WTC11 (cell line): ENCODE data around the gene FAM171A1. TPM values are rescaled to one million over a fixed set of nuclear protein-coding genes. Genes with fewer than 3 reads are reported as not detected.

Experiments used
- ATAC-seq: fragments of 200-7000 bp; cut with Tn5 transposase; 2 replicates; pipeline ENCODE4 v1.10.0; 2021; ENCODE audit warnings: mild to moderate bottlenecking, moderate library complexity
- CTCF ChIA-PET: fragments of 300-600 bp; sonication (Branson Sonifier 250); formaldehyde crosslinking; loops from one replicate; lab custom pipeline; 2021; ENCODE audit warnings: antibody characterized with exemption; lab: Charles Lee
- POLR2A ChIA-PET: fragments of 350-600 bp; sonication (Branson Sonifier 250); formaldehyde crosslinking; loops from one replicate; lab custom pipeline; 2021; ENCODE audit warnings: antibody characterized with exemption; lab: Charles Lee
- DNase-seq: peaks from one replicate; pipeline ENCODE4 v3.0.0; 2021; ENCODE audit warnings: low spot score
- H3K27ac Mint-ChIP-seq: 2 replicates; pipeline ENCODE4 v1.8.0; 2021; ENCODE audit warnings: mixed read lengths
- H3K27me3 Mint-ChIP-seq: 2 replicates; pipeline ENCODE4 v1.8.0; 2021; ENCODE audit warnings: low read depth, mild to moderate bottlenecking, moderate library complexity, mixed read lengths
- H3K36me3 Mint-ChIP-seq: 2 replicates; pipeline ENCODE4 v1.8.0; 2021; ENCODE audit warnings: mixed read lengths
- H3K4me1 Mint-ChIP-seq: 2 replicates; pipeline ENCODE4 v1.8.0; 2022; ENCODE audit warnings: mixed read lengths
- H3K4me3 Mint-ChIP-seq: 2 replicates; pipeline ENCODE4 v1.8.0; 2021; ENCODE audit warnings: mild to moderate bottlenecking, moderate library complexity, mixed read lengths
- H3K9me3 Mint-ChIP-seq: 2 replicates; pipeline ENCODE4 v1.8.0; 2021; ENCODE audit warnings: mixed read lengths
- FOXJ3 ChIP-seq: sonication (generic); formaldehyde crosslinking; IDR thresholded peaks from 2 replicates; pipeline ENCODE4 v1.9.0; 2021; ENCODE audit warnings: missing genetic modification reagents, mild to moderate bottlenecking, borderline replicate concordance
- JAZF1 ChIP-seq: fragments of 250-450 bp; sonication (Bioruptor Pico); IDR thresholded peaks from 2 replicates; pipeline ENCODE4 v1.9.0; 2021; ENCODE audit warnings: moderate library complexity, mild to moderate bottlenecking, inconsistent platforms
- MXD4 ChIP-seq: fragments of 250-450 bp; sonication (Bioruptor Pico); IDR thresholded peaks from 2 replicates; pipeline ENCODE4 v1.8.0; 2021; ENCODE audit warnings: mild to moderate bottlenecking, moderate library complexity, borderline replicate concordance
- MYBL2 ChIP-seq: sonication (generic); formaldehyde crosslinking; IDR thresholded peaks from 2 replicates; pipeline ENCODE4 v1.8.1; 2023; ENCODE audit warnings: mild to moderate bottlenecking, moderate library complexity, missing genetic modification reagents
- NR2C2 ChIP-seq: sonication (generic); formaldehyde crosslinking; IDR thresholded peaks from 2 replicates; pipeline ENCODE4 v1.8.0; 2022; ENCODE audit warnings: mild to moderate bottlenecking, missing genetic modification reagents
- OVOL2 ChIP-seq: fragments of 250-450 bp; sonication (Bioruptor Pico); IDR thresholded peaks from 2 replicates; pipeline ENCODE4 v1.9.0; 2021; ENCODE audit warnings: mild to moderate bottlenecking, borderline replicate concordance
- RELA ChIP-seq: sonication (generic); formaldehyde crosslinking; IDR thresholded peaks from 2 replicates; pipeline ENCODE4 v1.8.1; 2022; ENCODE audit warnings: missing genetic modification reagents, mild to moderate bottlenecking, borderline replicate concordance
- SOX15 ChIP-seq: fragments of 250-450 bp; sonication (Bioruptor Pico); IDR thresholded peaks from 2 replicates; pipeline ENCODE4 v1.9.0; 2021; ENCODE audit warnings: mild to moderate bottlenecking
- ZBTB21 ChIP-seq: sonication (generic); formaldehyde crosslinking; IDR thresholded peaks from 2 replicates; pipeline ENCODE4 v1.8.1; 2023; ENCODE audit warnings: mild to moderate bottlenecking, missing genetic modification reagents, borderline replicate concordance
- total RNA-seq: library from RNA; stranded (reverse); gene quantifications from 3 replicates; pipeline ENCODE4 v1.2.3, GENCODE V29; 2021
- TF ChIP-seq, protein P1 (sequence below): sonication (generic); formaldehyde crosslinking; IDR thresholded peaks from 2 replicates; pipeline ENCODE4 v1.8.1; 2022; ENCODE audit warnings: missing genetic modification reagents, borderline replicate concordance
- TF ChIP-seq, protein P2 (sequence below): sonication (generic); formaldehyde crosslinking; IDR thresholded peaks from 2 replicates; pipeline ENCODE4 v1.8.0; 2022; ENCODE audit warnings: missing genetic modification reagents
- TF ChIP-seq, protein P3 (sequence below): sonication (generic); formaldehyde crosslinking; IDR thresholded peaks from 2 replicates; pipeline ENCODE4 v1.8.0; 2023; ENCODE audit warnings: mild to moderate bottlenecking, missing genetic modification reagents
- TF ChIP-seq, protein P4 (sequence below): fragments of 250-450 bp; sonication (Bioruptor Pico); IDR thresholded peaks from 2 replicates; pipeline ENCODE4 v2.1.2; 2022; ENCODE audit warnings: mild to moderate bottlenecking, moderate library complexity
- TF ChIP-seq, protein P5 (sequence below): sonication (generic); formaldehyde crosslinking; conservative IDR thresholded peaks from 2 replicates; pipeline ENCODE4 v1.8.1; 2022; ENCODE audit warnings: mild to moderate bottlenecking, missing genetic modification reagents
- TF ChIP-seq, protein P6 (sequence below): sonication (generic); formaldehyde crosslinking; IDR thresholded peaks from 2 replicates; pipeline ENCODE4 v1.8.1; 2022; ENCODE audit warnings: mild to moderate bottlenecking, moderate library complexity, missing genetic modification reagents
- TF ChIP-seq, protein P7 (sequence below): fragments of 200-600 bp; IDR thresholded peaks from 2 replicates; pipeline ENCODE4 v1.8.0; 2022; ENCODE audit warnings: antibody characterized with exemption
- TF ChIP-seq, protein P8 (sequence below): fragments of 250-450 bp; sonication (Bioruptor Pico); IDR thresholded peaks from 2 replicates; pipeline ENCODE4 v1.9.0; 2021; ENCODE audit warnings: moderate library complexity, mild to moderate bottlenecking, inconsistent platforms, borderline replicate concordance
- TF ChIP-seq, protein P9 (sequence below): sonication (generic); formaldehyde crosslinking; IDR thresholded peaks from 2 replicates; pipeline ENCODE4 v1.8.0; 2022; ENCODE audit warnings: mild to moderate bottlenecking, missing genetic modification reagents
- TF ChIP-seq, protein P10 (sequence below): sonication (generic); formaldehyde crosslinking; IDR thresholded peaks from 2 replicates; pipeline ENCODE4 v1.8.1; 2022; ENCODE audit warnings: low read depth, mild to moderate bottlenecking, moderate library complexity, missing genetic modification reagents, borderline replicate concordance

FAM171A1 gene
- total RNA-seq, 1 experiment from 2014 or later, result 33.9 TPM

DNA sequence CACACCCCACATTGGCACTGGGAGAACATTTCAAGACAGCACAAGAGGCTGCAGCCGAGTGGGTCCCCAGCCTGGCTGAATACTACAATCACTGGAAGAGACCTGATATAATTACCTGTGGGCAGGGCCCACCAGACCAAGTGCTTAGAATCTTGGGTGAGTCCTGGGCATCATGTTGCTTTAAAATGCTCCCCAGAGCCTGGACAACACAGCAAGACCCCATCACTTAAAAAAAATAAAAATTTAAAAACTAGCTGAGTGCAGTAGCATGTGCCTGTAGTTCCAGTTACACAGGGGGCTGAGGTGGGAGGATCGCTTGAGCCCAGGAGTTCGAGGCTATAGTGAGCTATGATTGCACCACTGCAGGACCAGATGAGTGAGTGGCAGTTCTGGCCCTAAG, 28.1 kb downstream of the FAM171A1 start:
- Mint-ChIP-seq H3K4me1 (peaks cover 18% of the 10 kb centered on the region), H3K27ac (no peak overlapping the region), H3K4me3 (no peak overlapping the region), H3K9me3 (no peaks in the 10 kb centered on the region), H3K36me3 (no peaks in the 10 kb centered on the region), H3K27me3 (no peaks in the 10 kb centered on the region)
- TF ChIP-seq, protein P1, sequence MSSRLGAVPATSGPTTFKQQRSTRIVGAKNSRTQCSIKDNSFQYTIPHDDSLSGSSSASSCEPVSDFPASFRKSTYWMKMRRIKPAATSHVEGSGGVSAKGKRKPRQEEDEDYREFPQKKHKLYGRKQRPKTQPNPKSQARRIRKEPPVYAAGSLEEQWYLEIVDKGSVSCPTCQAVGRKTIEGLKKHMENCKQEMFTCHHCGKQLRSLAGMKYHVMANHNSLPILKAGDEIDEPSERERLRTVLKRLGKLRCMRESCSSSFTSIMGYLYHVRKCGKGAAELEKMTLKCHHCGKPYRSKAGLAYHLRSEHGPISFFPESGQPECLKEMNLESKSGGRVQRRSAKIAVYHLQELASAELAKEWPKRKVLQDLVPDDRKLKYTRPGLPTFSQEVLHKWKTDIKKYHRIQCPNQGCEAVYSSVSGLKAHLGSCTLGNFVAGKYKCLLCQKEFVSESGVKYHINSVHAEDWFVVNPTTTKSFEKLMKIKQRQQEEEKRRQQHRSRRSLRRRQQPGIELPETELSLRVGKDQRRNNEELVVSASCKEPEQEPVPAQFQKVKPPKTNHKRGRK, result no peak
- TF ChIP-seq, protein P2, sequence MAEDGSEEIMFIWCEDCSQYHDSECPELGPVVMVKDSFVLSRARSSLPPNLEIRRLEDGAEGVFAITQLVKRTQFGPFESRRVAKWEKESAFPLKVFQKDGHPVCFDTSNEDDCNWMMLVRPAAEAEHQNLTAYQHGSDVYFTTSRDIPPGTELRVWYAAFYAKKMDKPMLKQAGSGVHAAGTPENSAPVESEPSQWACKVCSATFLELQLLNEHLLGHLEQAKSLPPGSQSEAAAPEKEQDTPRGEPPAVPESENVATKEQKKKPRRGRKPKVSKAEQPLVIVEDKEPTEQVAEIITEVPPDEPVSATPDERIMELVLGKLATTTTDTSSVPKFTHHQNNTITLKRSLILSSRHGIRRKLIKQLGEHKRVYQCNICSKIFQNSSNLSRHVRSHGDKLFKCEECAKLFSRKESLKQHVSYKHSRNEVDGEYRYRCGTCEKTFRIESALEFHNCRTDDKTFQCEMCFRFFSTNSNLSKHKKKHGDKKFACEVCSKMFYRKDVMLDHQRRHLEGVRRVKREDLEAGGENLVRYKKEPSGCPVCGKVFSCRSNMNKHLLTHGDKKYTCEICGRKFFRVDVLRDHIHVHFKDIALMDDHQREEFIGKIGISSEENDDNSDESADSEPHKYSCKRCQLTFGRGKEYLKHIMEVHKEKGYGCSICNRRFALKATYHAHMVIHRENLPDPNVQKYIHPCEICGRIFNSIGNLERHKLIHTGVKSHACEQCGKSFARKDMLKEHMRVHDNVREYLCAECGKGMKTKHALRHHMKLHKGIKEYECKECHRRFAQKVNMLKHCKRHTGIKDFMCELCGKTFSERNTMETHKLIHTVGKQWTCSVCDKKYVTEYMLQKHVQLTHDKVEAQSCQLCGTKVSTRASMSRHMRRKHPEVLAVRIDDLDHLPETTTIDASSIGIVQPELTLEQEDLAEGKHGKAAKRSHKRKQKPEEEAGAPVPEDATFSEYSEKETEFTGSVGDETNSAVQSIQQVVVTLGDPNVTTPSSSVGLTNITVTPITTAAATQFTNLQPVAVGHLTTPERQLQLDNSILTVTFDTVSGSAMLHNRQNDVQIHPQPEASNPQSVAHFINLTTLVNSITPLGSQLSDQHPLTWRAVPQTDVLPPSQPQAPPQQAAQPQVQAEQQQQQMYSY, result no peak
- TF ChIP-seq, protein P3, sequence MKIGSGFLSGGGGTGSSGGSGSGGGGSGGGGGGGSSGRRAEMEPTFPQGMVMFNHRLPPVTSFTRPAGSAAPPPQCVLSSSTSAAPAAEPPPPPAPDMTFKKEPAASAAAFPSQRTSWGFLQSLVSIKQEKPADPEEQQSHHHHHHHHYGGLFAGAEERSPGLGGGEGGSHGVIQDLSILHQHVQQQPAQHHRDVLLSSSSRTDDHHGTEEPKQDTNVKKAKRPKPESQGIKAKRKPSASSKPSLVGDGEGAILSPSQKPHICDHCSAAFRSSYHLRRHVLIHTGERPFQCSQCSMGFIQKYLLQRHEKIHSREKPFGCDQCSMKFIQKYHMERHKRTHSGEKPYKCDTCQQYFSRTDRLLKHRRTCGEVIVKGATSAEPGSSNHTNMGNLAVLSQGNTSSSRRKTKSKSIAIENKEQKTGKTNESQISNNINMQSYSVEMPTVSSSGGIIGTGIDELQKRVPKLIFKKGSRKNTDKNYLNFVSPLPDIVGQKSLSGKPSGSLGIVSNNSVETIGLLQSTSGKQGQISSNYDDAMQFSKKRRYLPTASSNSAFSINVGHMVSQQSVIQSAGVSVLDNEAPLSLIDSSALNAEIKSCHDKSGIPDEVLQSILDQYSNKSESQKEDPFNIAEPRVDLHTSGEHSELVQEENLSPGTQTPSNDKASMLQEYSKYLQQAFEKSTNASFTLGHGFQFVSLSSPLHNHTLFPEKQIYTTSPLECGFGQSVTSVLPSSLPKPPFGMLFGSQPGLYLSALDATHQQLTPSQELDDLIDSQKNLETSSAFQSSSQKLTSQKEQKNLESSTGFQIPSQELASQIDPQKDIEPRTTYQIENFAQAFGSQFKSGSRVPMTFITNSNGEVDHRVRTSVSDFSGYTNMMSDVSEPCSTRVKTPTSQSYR (CRISPR knock-in tag), result no peak
- TF ChIP-seq RELA (CRISPR knock-in tag) (no peak), MXD4 (CRISPR knock-in tag) (no peak), OVOL2 (CRISPR knock-in tag) (no peak), JAZF1 (CRISPR knock-in tag) (no peak), FOXJ3 (CRISPR knock-in tag) (no peak), NR2C2 (CRISPR knock-in tag) (no peak), ZBTB21 (no peak), MYBL2 (CRISPR knock-in tag) (no peak), SOX15 (CRISPR knock-in tag) (no peak)
- TF ChIP-seq, protein P4, sequence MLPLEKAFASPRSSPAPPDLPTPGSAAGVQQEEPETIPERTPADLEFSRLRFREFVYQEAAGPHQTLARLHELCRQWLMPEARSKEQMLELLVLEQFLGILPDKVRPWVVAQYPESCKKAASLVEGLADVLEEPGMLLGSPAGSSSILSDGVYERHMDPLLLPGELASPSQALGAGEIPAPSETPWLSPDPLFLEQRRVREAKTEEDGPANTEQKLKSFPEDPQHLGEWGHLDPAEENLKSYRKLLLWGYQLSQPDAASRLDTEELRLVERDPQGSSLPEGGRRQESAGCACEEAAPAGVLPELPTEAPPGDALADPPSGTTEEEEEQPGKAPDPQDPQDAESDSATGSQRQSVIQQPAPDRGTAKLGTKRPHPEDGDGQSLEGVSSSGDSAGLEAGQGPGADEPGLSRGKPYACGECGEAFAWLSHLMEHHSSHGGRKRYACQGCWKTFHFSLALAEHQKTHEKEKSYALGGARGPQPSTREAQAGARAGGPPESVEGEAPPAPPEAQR (CRISPR knock-in tag), result no peak
- TF ChIP-seq, protein P5, sequence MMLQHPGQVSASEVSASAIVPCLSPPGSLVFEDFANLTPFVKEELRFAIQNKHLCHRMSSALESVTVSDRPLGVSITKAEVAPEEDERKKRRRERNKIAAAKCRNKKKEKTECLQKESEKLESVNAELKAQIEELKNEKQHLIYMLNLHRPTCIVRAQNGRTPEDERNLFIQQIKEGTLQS (CRISPR knock-in tag), result no peak
- TF ChIP-seq, protein P6, sequence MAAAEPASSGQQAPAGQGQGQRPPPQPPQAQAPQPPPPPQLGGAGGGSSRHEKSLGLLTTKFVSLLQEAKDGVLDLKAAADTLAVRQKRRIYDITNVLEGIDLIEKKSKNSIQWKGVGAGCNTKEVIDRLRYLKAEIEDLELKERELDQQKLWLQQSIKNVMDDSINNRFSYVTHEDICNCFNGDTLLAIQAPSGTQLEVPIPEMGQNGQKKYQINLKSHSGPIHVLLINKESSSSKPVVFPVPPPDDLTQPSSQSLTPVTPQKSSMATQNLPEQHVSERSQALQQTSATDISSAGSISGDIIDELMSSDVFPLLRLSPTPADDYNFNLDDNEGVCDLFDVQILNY (CRISPR knock-in tag), result no peak
- TF ChIP-seq, protein P7, sequence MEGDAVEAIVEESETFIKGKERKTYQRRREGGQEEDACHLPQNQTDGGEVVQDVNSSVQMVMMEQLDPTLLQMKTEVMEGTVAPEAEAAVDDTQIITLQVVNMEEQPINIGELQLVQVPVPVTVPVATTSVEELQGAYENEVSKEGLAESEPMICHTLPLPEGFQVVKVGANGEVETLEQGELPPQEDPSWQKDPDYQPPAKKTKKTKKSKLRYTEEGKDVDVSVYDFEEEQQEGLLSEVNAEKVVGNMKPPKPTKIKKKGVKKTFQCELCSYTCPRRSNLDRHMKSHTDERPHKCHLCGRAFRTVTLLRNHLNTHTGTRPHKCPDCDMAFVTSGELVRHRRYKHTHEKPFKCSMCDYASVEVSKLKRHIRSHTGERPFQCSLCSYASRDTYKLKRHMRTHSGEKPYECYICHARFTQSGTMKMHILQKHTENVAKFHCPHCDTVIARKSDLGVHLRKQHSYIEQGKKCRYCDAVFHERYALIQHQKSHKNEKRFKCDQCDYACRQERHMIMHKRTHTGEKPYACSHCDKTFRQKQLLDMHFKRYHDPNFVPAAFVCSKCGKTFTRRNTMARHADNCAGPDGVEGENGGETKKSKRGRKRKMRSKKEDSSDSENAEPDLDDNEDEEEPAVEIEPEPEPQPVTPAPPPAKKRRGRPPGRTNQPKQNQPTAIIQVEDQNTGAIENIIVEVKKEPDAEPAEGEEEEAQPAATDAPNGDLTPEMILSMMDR, result no peak
- TF ChIP-seq, protein P8, sequence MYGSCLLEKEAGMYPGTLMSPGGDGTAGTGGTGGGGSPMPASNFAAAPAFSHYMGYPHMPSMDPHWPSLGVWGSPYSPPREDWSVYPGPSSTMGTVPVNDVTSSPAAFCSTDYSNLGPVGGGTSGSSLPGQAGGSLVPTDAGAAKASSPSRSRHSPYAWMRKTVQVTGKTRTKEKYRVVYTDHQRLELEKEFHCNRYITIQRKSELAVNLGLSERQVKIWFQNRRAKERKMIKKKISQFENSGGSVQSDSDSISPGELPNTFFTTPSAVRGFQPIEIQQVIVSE (CRISPR knock-in tag), result no peak
- TF ChIP-seq, protein P9, sequence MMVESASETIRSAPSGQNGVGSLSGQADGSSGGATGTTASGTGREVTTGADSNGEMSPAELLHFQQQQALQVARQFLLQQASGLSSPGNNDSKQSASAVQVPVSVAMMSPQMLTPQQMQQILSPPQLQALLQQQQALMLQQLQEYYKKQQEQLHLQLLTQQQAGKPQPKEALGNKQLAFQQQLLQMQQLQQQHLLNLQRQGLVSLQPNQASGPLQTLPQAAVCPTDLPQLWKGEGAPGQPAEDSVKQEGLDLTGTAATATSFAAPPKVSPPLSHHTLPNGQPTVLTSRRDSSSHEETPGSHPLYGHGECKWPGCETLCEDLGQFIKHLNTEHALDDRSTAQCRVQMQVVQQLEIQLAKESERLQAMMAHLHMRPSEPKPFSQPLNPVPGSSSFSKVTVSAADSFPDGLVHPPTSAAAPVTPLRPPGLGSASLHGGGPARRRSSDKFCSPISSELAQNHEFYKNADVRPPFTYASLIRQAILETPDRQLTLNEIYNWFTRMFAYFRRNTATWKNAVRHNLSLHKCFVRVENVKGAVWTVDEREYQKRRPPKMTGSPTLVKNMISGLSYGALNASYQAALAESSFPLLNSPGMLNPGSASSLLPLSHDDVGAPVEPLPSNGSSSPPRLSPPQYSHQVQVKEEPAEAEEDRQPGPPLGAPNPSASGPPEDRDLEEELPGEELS (CRISPR knock-in tag), result no peak
- TF ChIP-seq, protein P10, sequence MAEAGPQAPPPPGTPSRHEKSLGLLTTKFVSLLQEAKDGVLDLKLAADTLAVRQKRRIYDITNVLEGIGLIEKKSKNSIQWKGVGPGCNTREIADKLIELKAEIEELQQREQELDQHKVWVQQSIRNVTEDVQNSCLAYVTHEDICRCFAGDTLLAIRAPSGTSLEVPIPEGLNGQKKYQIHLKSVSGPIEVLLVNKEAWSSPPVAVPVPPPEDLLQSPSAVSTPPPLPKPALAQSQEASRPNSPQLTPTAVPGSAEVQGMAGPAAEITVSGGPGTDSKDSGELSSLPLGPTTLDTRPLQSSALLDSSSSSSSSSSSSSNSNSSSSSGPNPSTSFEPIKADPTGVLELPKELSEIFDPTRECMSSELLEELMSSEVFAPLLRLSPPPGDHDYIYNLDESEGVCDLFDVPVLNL (CRISPR knock-in tag), result no peak
- no peak for ATAC-seq
- POLR2A ChIA-PET, result no interaction called here
- CTCF ChIA-PET, result no interaction called here
- DNase-seq, result no peak
